ENCODE results near the gene HS1BP3. TPM values are rescaled to one million over a fixed set of nuclear protein-coding genes. Genes with fewer than 3 reads are reported as not detected.

The HS1BP3 gene
- total and polyA plus RNA-seq, 8 donors = 13.8 to 105 (median 23.3) TPM

GRCh38 chr2:20593072-20594034 lies 57.5 kb downstream of the HS1BP3 start:
- Histone ChIP-seq H3K9me3 (no peaks in the 10 kb centered on the region), H3K27ac (peak overlapping the region in 4 of 5 donors; percentile 66 to 80 (median 74)), H3K36me3 (no peaks in the 10 kb centered on the region), H3K4me3 (no peak overlapping the region), H3K27me3 (no peaks in the 10 kb centered on the region), H3K4me1 (peaks cover 42 to 78% (median 59%) of the 10 kb centered on the region in 4 donors)
- TF ChIP-seq, protein P1, sequence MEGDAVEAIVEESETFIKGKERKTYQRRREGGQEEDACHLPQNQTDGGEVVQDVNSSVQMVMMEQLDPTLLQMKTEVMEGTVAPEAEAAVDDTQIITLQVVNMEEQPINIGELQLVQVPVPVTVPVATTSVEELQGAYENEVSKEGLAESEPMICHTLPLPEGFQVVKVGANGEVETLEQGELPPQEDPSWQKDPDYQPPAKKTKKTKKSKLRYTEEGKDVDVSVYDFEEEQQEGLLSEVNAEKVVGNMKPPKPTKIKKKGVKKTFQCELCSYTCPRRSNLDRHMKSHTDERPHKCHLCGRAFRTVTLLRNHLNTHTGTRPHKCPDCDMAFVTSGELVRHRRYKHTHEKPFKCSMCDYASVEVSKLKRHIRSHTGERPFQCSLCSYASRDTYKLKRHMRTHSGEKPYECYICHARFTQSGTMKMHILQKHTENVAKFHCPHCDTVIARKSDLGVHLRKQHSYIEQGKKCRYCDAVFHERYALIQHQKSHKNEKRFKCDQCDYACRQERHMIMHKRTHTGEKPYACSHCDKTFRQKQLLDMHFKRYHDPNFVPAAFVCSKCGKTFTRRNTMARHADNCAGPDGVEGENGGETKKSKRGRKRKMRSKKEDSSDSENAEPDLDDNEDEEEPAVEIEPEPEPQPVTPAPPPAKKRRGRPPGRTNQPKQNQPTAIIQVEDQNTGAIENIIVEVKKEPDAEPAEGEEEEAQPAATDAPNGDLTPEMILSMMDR (IDR thresholded peaks at IDR 0.05) = no peak
- peak; percentile 7 to 66 (median 41) for TF ChIP-seq POLR2AphosphoS5 (IDR thresholded peaks at IDR 0.05)
- DNase-seq = peak; percentile 69 to 89
- 52 to 65% (median 63%) methylated on average over 17 to 18 of the region's 18 CpGs for WGBS, 5 donors
- intact Hi-C loops (cut with DNase I; ENCODE audit: low total_unique reads) = no loop called here

DNA sequence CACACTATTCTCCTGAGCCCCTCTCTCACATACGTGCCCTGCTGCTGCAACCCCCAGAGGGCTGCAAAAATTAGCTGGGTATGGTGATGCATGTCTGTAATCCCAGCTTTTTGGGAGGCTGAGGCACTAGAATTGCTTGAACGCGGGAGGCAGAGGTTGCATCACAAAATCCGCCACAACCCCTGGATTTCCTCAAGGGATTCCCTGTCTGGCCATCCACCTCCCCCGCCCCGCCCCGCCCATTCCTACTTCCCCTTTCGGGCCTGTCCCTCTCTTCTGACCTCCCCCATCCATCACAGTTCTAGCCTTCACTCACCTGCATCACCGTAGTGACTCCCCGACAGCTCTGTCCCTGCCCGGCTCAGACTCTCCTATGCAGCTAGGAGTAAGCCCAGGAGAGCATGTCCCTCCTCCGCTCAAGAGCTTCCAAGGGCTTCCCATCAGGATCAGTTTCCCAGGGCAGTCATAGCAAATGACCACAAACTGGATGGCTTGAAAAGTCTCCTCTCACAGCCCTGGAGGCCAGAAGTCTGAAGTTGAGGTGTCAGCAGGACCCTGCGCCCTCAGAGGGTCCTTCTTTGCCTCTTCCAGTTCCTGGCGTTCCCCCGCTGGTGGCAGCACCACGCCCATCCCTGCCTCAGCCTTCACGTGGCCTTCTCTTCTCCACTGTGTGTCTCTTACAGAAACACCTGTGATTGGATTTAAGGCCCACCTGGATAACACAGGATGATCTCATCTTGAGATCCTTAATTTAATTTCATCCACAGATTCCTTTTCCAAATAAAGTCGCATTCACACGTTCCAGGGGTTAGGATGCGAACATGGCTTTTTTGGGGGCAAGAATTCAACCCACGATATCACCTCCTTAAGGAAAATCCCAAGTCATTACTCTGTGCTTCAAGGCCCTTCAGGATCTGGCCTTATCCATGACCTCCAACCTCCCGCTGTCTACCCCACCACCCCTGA lies 58.5 kb downstream of the HS1BP3 start:
- peak in 1 of 2 donors; percentile 21 for DNase-seq
- Histone ChIP-seq H3K27me3 (no peaks in the 10 kb centered on the region), H3K4me1 (peaks cover 37 to 69% (median 50%) of the 10 kb centered on the region in 4 donors), H3K9me3 (no peaks in the 10 kb centered on the region), H3K36me3 (no peaks in the 10 kb centered on the region), H3K27ac (peak overlapping the region in 4 of 5 donors; percentile 66 to 80 (median 74)), H3K4me3 (no peak overlapping the region)
- TF ChIP-seq POLR2AphosphoS5 (IDR thresholded peaks at IDR 0.05) (no peak), EP300 (IDR thresholded peaks at IDR 0.05) (no peak), POLR2A (IDR thresholded peaks at IDR 0.05) (no peak)
- TF ChIP-seq, protein P1 (IDR thresholded peaks at IDR 0.05) = no peak
- 83 to 91% (median 89%) methylated on average over 22 of the region's 22 CpGs for WGBS, 5 donors
- intact Hi-C loops (cut with DNase I; ENCODE audit: low total_unique reads) = no loop called here

- Histone ChIP-seq H3K36me3 (no peaks in the 10 kb centered on the region), H3K9me3 (no peaks in the 10 kb centered on the region), H3K27ac (peak overlapping the region in 1 of 5 donors; percentile 58), H3K4me3 (no peak overlapping the region), H3K4me1 (peaks cover 22 to 62% (median 40%) of the 10 kb centered on the region in 4 donors), H3K27me3 (no peaks in the 10 kb centered on the region)
- TF ChIP-seq, protein P1 (IDR thresholded peaks at IDR 0.05) = no peak
- no peak for TF ChIP-seq POLR2A (IDR thresholded peaks at IDR 0.05)
- no peak for TF ChIP-seq EP300 (IDR thresholded peaks at IDR 0.05)
- TF ChIP-seq POLR2AphosphoS5 (IDR thresholded peaks at IDR 0.05) = no peak
- DNase-seq = peak; percentile 23 to 65
- intact Hi-C loops (cut with DNase I; ENCODE audit: low total_unique reads) = no loop called here
- 57 to 82% (median 75%) methylated on average over 6 to 11 of the region's 11 CpGs for WGBS, 5 donors
Measured at GRCh38 chr2:20590704-20591515, 60.0 kb downstream of the HS1BP3 start.
